Measurements from ENCODE around the gene AFF1. TPM values are rescaled to one million over a fixed set of nuclear protein-coding genes. Genes with fewer than 3 reads are reported as not detected.

Gene AFF1
- total RNA-seq, 1 donor from 2014 or later = 34.1 TPM

DNA sequence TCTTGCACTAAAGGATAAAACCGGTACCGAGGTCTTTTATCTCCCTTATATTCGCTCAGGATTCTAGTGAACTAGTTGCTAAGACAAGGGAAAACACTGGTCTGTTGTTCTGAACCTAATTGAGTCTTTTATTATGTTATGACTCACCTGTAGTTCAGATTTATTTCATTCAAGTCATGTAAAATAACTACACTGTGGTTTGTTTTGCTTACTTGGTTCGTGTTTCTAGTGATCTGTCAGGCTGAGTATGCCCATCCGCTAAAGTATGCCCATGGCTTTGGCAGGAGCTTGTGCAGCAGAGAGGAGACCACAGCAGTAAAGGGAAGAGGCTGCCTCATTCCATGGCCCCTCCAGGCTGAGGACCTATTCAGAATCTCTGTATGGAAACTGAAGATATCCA is 126.1 kb downstream of the AFF1 start:
- H3K27ac Mint-ChIP-seq (ENCODE audit: unreplicated experiment) = no peak overlapping the region

DNA sequence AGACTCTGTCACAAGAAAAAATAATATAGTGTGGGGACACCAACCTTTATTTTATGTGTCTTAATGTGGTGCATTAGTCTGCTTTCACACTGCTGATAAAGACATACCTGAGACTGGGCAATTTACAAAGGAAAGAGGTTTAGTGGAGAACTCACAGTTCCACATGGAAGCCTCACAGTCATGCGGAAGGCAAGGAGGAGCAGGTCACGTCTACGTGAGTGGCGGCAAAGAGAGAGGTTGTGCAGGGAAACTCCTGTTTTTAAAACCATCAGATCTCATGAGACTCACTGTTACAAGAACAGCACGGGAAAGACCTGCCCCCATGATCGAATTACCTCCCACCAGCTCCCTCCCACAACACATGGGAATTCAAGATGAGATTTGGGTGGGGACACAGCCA is 130.2 kb downstream of the AFF1 start:
- Mint-ChIP-seq H3K27ac (ENCODE audit: unreplicated experiment) (no peak overlapping the region), H3K4me3 (no peak overlapping the region), H3K4me1 (peaks cover 24% of the 10 kb centered on the region), H3K36me3 (ENCODE audit: low read depth) (peaks cover 13% of the 10 kb centered on the region), H3K27me3 (ENCODE audit: low read depth) (no peaks in the 10 kb centered on the region), H3K9me3 (no peaks in the 10 kb centered on the region)
- DNase-seq (ENCODE audit: low read depth, low spot score) = no peak
- TF ChIP-seq, protein P1, sequence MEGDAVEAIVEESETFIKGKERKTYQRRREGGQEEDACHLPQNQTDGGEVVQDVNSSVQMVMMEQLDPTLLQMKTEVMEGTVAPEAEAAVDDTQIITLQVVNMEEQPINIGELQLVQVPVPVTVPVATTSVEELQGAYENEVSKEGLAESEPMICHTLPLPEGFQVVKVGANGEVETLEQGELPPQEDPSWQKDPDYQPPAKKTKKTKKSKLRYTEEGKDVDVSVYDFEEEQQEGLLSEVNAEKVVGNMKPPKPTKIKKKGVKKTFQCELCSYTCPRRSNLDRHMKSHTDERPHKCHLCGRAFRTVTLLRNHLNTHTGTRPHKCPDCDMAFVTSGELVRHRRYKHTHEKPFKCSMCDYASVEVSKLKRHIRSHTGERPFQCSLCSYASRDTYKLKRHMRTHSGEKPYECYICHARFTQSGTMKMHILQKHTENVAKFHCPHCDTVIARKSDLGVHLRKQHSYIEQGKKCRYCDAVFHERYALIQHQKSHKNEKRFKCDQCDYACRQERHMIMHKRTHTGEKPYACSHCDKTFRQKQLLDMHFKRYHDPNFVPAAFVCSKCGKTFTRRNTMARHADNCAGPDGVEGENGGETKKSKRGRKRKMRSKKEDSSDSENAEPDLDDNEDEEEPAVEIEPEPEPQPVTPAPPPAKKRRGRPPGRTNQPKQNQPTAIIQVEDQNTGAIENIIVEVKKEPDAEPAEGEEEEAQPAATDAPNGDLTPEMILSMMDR (conservative IDR thresholded peaks at IDR 0.05) = no peak

More for the DNA sequence above, 126.1 kb downstream of the AFF1 start:
- H3K4me1 Mint-ChIP-seq = peaks cover 21% of the 10 kb centered on the region
- H3K9me3 Mint-ChIP-seq = no peaks in the 10 kb centered on the region
- no peaks in the 10 kb centered on the region for H3K27me3 Mint-ChIP-seq (ENCODE audit: low read depth)
- TF ChIP-seq, protein P1 (conservative IDR thresholded peaks at IDR 0.05) = no peak
- peaks cover 13% of the 10 kb centered on the region for H3K36me3 Mint-ChIP-seq (ENCODE audit: low read depth)
- no peak for DNase-seq (ENCODE audit: low read depth, low spot score)
- H3K4me3 Mint-ChIP-seq = no peak overlapping the region

DNA sequence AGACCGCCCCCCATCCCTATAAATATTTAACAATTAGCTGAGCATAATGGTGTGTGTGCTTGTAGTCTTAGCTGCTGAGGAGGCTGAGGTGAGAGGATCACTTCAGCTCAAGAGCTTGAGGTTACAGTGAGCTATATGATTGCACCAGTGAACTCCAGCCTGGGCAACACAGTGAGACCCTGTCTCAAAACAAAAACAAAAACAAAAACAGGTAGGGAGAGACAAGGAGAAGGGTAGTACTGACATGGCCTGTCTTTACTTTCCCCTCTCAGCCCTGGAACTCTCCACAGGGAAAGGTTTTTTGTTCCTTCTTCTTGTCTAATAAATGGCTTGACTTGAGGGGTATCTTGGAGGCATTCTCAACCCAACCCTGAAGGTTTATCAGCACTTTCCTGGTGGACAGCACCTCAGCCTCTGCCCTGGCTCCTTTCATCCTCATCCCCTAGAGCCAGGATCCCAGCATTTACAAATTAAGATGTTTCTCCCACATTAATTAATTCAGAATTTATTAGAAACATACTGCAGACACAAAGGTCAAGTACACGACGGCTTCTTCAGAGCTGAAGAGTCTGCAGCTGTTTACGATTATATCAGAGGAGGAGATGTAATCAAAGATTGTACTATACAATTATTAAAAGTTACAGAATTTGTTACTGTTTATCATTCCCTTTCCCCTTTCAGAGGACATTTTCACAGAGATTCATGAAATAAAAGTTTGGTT is 131.8 kb downstream of the AFF1 start:
- Mint-ChIP-seq H3K36me3 (ENCODE audit: low read depth) (peaks cover 10% of the 10 kb centered on the region), H3K27ac (ENCODE audit: unreplicated experiment) (peak overlapping the region; percentile 52), H3K27me3 (ENCODE audit: low read depth) (no peaks in the 10 kb centered on the region), H3K4me1 (peaks cover 26% of the 10 kb centered on the region), H3K4me3 (no peak overlapping the region), H3K9me3 (no peaks in the 10 kb centered on the region)
- DNase-seq (ENCODE audit: low read depth, low spot score) = no peak
- TF ChIP-seq, protein P1 (conservative IDR thresholded peaks at IDR 0.05) = no peak

DNA sequence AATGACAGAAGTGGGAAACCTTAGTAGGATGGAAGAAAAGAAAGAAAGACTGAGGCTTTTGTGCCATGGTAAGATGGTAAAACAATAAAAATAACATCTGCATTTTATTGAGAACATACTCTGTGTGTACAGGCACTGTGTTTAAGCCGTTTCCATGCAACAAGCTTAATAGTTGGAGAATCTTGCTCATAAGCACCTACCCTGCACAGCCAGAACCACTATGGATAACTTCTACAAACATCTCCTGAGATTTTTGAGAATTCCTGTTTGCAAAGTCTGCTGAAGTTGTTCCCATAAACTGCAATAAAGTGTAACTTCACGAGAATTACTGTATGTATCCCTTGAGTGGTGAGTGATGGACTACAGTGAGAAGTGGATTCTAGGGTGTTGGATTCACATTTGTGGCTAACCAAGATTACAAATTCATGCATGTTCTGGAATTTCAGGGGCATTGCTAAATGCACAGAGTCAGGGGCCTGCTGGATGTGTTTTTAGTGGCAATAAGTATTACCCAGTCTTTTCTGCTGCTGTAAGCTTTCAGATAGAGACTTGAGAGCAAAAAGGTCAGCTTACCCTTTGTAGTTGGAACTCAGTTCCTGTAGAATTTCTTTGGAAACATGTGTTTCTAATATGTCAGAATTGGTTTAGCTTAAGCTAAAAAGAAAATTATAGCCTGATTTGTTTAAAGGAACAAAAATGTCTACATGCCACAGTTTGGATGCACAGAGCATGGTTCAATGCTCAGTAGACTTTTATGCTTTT is 132.5 kb downstream of the AFF1 start:
- Mint-ChIP-seq H3K27ac (ENCODE audit: unreplicated experiment) (no peak overlapping the region), H3K27me3 (ENCODE audit: low read depth) (no peaks in the 10 kb centered on the region), H3K9me3 (peaks cover 2% of the 10 kb centered on the region), H3K36me3 (ENCODE audit: low read depth) (peaks cover 11% of the 10 kb centered on the region), H3K4me1 (peaks cover 30% of the 10 kb centered on the region), H3K4me3 (no peak overlapping the region)
- TF ChIP-seq, protein P1 (conservative IDR thresholded peaks at IDR 0.05) = no peak
- DNase-seq (ENCODE audit: low read depth, low spot score) = no peak

DNA sequence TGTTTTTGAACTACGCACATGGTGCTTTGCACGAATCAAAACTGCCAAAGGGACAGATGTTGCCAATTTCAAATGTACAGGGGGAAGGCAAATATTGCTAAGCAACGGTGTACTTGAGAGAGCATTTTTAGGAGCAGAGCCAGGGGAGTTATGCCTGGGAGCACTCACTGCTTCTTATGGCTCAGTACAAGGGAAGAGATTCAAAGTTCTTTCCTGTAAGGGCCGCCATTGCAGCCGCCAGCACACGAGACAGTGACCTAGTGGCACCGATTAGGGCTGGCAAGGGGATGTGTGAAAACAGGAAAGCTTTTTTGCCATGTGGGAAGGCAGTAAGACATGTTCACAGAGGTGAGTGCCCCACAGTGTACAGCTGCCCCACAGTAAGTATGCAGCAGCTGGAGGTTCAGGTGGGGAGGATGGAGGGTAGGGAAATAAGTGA is 133.8 kb downstream of the AFF1 start:
- Mint-ChIP-seq H3K4me3 (no peak overlapping the region), H3K27me3 (ENCODE audit: low read depth) (no peaks in the 10 kb centered on the region), H3K36me3 (ENCODE audit: low read depth) (peaks cover 11% of the 10 kb centered on the region), H3K27ac (ENCODE audit: unreplicated experiment) (no peak overlapping the region), H3K4me1 (peaks cover 40% of the 10 kb centered on the region), H3K9me3 (peaks cover 2% of the 10 kb centered on the region)
- DNase-seq (ENCODE audit: low read depth, low spot score) = no peak
- TF ChIP-seq, protein P1 (conservative IDR thresholded peaks at IDR 0.05) = no peak
